Measurements from ENCODE around the gene BMPR2.
A peak's percentile ranks its signal among the peaks of the same experiment; 100 is the strongest.
"Not testable (repeated sequence)": the region's sequence is repeated elsewhere in the genome, so short reads cannot be mapped to it uniquely, and the experiment has no call there.

The BMPR2 gene

GRCh38 chr2:202545523-202545922 is 169.4 kb downstream of the BMPR2 start:
- DNase-seq: no peak

GRCh38 chr2:202545931-202546330 is 169.8 kb downstream of the BMPR2 start:
- no peak for DNase-seq

GRCh38 chr2:202546499-202547141 is 170.5 kb downstream of the BMPR2 start:
- DNase-seq: not testable (repeated sequence)

GRCh38 chr2:202548240-202548639 is 172.1 kb downstream of the BMPR2 start:
- no peak for DNase-seq

- DNase-seq: peak; percentile 33
Observed at GRCh38 chr2:202551000-202551399, 174.9 kb downstream of the BMPR2 start.

GRCh38 chr2:202555356-202555755 is 179.2 kb downstream of the BMPR2 start:
- no peak for DNase-seq

- no peak for DNase-seq
Observed at GRCh38 chr2:202560200-202560599, 184.1 kb downstream of the BMPR2 start.

GRCh38 chr2:202564226-202564625 is 188.1 kb downstream of the BMPR2 start:
- DNase-seq: no peak

GRCh38 chr2:202566286-202566685 is 190.2 kb downstream of the BMPR2 start:
- DNase-seq: no peak

- no peak for DNase-seq
Observed at GRCh38 chr2:202574541-202574940, 198.4 kb downstream of the BMPR2 start.

GRCh38 chr2:202575194-202575593 is 199.1 kb downstream of the BMPR2 start:
- DNase-seq: not testable (repeated sequence)

- peak; percentile 50 for DNase-seq
Observed at GRCh38 chr2:202577250-202578183, 201.4 kb downstream of the BMPR2 start.

GRCh38 chr2:202582846-202583245 is 206.7 kb downstream of the BMPR2 start:
- not testable (repeated sequence) for DNase-seq

- DNase-seq: no peak
Observed at GRCh38 chr2:202583709-202584219, 207.6 kb downstream of the BMPR2 start.

- peak; percentile 89 for DNase-seq
Observed at GRCh38 chr2:202588647-202589581, 212.8 kb downstream of the BMPR2 start.

- DNase-seq: no peak
Observed at GRCh38 chr2:202589582-202589949, 213.4 kb downstream of the BMPR2 start.

GRCh38 chr2:202592566-202592965 is 216.4 kb downstream of the BMPR2 start:
- no peak for DNase-seq

- DNase-seq: no peak
Observed at GRCh38 chr2:202599105-202599504, 223.0 kb downstream of the BMPR2 start.

GRCh38 chr2:202599911-202600310 is 223.8 kb downstream of the BMPR2 start:
- DNase-seq: no peak

GRCh38 chr2:202604699-202605098 is 228.6 kb downstream of the BMPR2 start:
- no peak for DNase-seq

GRCh38 chr2:202605174-202605573 is 229.0 kb downstream of the BMPR2 start:
- no peak for DNase-seq

GRCh38 chr2:202608142-202608852 is 232.2 kb downstream of the BMPR2 start:
- no peak for DNase-seq
